T-cell (primary cell): ENCODE measurements around the gene KLF13. TPM values are rescaled to one million over a fixed set of nuclear protein-coding genes. Genes with fewer than 3 reads are reported as not detected.

Source experiments
- ATAC-seq, 4 experiments: fragments of 200-7000 bp in 3 of 4; fragments of 150-1000 bp in 1 of 4; cut with Tn5 transposase; replicated peaks in 1 of 4; 1 replicate in 3 of 4; 2 replicates in 1 of 4; pipeline ENCODE4 v1.10.0; 2021; ENCODE audit warnings: moderate library complexity in 3 of 4, mild to moderate bottlenecking in 2 of 4, moderate number of reproducible peaks in 1 of 4
- CTCF ChIA-PET, 2 donors: fragments of 300-600 bp; sonication (Branson Sonifier 250); formaldehyde crosslinking; loops; one replicate each; lab custom pipeline; 2022; ENCODE audit warnings: antibody characterized with exemption in 2 of 2; lab: Charles Lee
- POLR2A ChIA-PET, 2 donors: fragments of 300-600 bp; sonication (Branson Sonifier 250); formaldehyde crosslinking; loops; one replicate each; lab custom pipeline; 2022; ENCODE audit warnings: antibody characterized with exemption in 2 of 2; lab: Charles Lee
- DNase-seq, 35 experiments: peaks; one replicate each; pipeline versions ENCODE4 v3.0.0 to v3.0.0-alpha.2; 2013 to 2023
- H3K27ac ChIP-seq: one replicate; pipeline ENCODE4 v1.5.1; 2013; ENCODE audit warnings: low read length
- H3K27me3 ChIP-seq, 2 experiments: replicated peaks in 1 of 2; 1 replicate in 1 of 2; 2 replicates in 1 of 2; pipeline versions ENCODE4 v1.6.1 to v1.7.0; 2013; ENCODE audit warnings: low read length in 1 of 2, mixed read lengths in 1 of 2; ENCODE audit not compliant: control insufficient read depth in 2 of 2, insufficient read depth in 2 of 2; ENCODE audit errors: extremely low read depth in 1 of 2
- H3K36me3 ChIP-seq, 2 donors: 1 replicate in 1 of 2; 2 replicates in 1 of 2; pipeline versions ENCODE4 v1.6.1 to v1.7.0; 2013; ENCODE audit warnings: low read length in 1 of 2; ENCODE audit not compliant: control insufficient read depth in 2 of 2, insufficient read depth in 1 of 2; ENCODE audit errors: extremely low read depth in 1 of 2
- H3K4me1 ChIP-seq, 2 experiments: 1 replicate in 1 of 2; 2 replicates in 1 of 2; pipeline versions ENCODE4 v1.6.1 to v1.7.0; 2013; ENCODE audit warnings: low read length in 2 of 2, mixed read lengths in 1 of 2; ENCODE audit not compliant: insufficient read depth in 2 of 2, control insufficient read depth in 1 of 2; ENCODE audit errors: extremely low read depth in 1 of 2
- H3K4me3 ChIP-seq, 2 donors: 1 replicate in 1 of 2; 2 replicates in 1 of 2; pipeline versions ENCODE4 v1.5.1 to v1.7.0; 2013; ENCODE audit warnings: mild to moderate bottlenecking in 2 of 2, low read length in 1 of 2, moderate library complexity in 1 of 2; ENCODE audit not compliant: control insufficient read depth in 1 of 2; ENCODE audit errors: extremely low read depth in 1 of 2
- H3K9me3 ChIP-seq: 2 replicates; pipeline ENCODE4 v1.7.0; 2013
- H3K27ac Mint-ChIP-seq, 2 donors: one replicate each; pipeline ENCODE4 v1.8.0; 2020 to 2021; ENCODE audit warnings: mild to moderate bottlenecking in 2 of 2, mixed read lengths in 2 of 2
- H3K27me3 Mint-ChIP-seq, 2 donors: one replicate each; pipeline ENCODE4 v1.8.0; 2021 to 2022; ENCODE audit warnings: mixed read lengths in 2 of 2
- H3K36me3 Mint-ChIP-seq: one replicate; pipeline ENCODE4 v1.8.0; 2021; ENCODE audit warnings: mixed read lengths
- H3K4me1 Mint-ChIP-seq, 3 donors: one replicate each; pipeline ENCODE4 v1.8.0; 2020 to 2022; ENCODE audit warnings: mixed read lengths in 3 of 3, mild to moderate bottlenecking in 1 of 3
- H3K4me3 Mint-ChIP-seq, 3 donors: one replicate each; pipeline ENCODE4 v1.8.0; 2020 to 2022; ENCODE audit warnings: mild to moderate bottlenecking in 3 of 3, mixed read lengths in 3 of 3, moderate library complexity in 3 of 3
- H3K9me3 Mint-ChIP-seq, 3 donors: one replicate each; pipeline ENCODE4 v1.8.0; 2020 to 2022; ENCODE audit warnings: mixed read lengths in 3 of 3
- WGBS: methylation state at CpG from one replicate; pipeline ENCODE4 v1.1.5; 2013; ENCODE audit warnings: missing lambda C conversion rate; ENCODE audit not compliant: insufficient coverage; 5-methylcytosine and 5-hydroxymethylcytosine counted together
- total RNA-seq, 35 experiments: library from RNA in 6 of 35; stranded (reverse) in 6 of 35; fragments of 120-200 nt in 1 of 35; gene quantifications; one replicate each; pipeline versions ENCODE4 v1.2.1 to v1.2.4 and lab custom pipeline; 2013 to 2026

The KLF13 gene
- 100 to 1,000 TPM; 218 to 327 (median 288) TPM for total RNA-seq
- total RNA-seq (2013) = 170 TPM
- 173 to 848 (median 517) reads per million in 29 experiments for total RNA-seq (lab: John Stamatoyannopoulos, UW)

DNA sequence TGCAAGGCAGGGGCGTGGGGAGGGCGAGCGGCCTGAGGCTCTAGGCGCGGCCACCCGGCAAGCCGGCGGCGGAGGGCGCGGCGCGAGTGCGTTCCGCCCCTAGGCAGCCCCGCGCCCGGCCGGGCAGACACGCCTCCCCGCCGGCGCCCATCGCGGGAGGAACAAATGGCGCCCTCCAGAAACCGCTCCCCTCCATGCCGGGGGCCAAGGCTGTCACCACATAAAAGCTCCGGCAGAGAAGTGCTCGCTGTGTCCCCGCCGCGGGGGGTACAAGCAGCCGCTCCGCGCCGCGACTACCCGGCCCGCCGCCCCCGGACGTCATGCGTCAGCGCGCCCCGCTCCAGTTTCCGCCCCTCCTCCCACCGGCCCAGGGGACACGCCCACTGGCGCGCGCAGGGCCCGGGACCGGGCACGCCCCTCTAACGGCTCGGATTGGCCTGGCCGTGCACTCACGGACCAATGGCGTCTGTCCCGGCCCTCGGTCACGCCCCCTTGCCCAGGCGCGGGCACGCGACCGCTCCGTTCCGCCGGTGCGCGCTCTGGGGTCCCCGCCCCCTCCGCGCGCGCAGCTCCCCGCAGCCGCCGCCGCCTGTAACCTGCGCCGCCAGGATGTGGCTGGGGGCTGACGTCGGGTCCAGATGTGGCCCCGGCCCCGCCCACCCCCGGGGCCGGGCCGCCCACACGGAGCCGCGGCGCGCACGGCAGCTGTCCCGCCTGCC lies at the start of gene KLF13:
KLF13 (plus strand) TSS at position 680 of the 719 bp plus-strand sequence. CDS start 378 bp downstream, outside the sequence.
- H3K36me3 ChIP-seq = peaks cover 5 to 11% of the 10 kb centered on the region in 2 donors
- Mint-ChIP-seq H3K27ac (peak within 1 kb of the TSS; percentile 71), H3K36me3 (peaks cover 9% of the 10 kb centered on the region), H3K27me3 (no peaks in the 10 kb centered on the region), H3K4me1 (peaks cover 52 to 67% (median 60%) of the 10 kb centered on the region in 3 donors), H3K9me3 (no peaks in the 10 kb centered on the region), H3K4me3 (peak within 1 kb of the TSS; percentile 85 to 94 (median 90))
- DNase-seq (peak; percentile 96 to 100 (median 99)), ATAC-seq (peak; percentile 70 to 79 (median 74))
- under 1% methylated on average over 98 of the region's 99 CpGs for WGBS
- H3K27me3 ChIP-seq = no peaks in the 10 kb centered on the region
- H3K4me3 ChIP-seq = peak within 1 kb of the TSS; percentile 63 to 80
- ChIA-PET POLR2A (interaction anchor here (0.6 to 1.4 kb wide), 8 partner anchors 14 to 702 kb away, joined by 3 to 11 read pairs (median 4); no protein-coding TSS in a partner anchor), CTCF (interaction anchor here (0.7 to 1.5 kb wide), 7 partner anchors 20 to 164 kb away, joined by 3 to 7 read pairs (median 3); no protein-coding TSS in a partner anchor)
- H3K9me3 ChIP-seq = no peaks in the 10 kb centered on the region
- H3K27ac ChIP-seq = peak within 1 kb of the TSS; percentile 90
- H3K4me1 ChIP-seq = peaks cover 32 to 39% of the 10 kb centered on the region in 2 experiments

DNA sequence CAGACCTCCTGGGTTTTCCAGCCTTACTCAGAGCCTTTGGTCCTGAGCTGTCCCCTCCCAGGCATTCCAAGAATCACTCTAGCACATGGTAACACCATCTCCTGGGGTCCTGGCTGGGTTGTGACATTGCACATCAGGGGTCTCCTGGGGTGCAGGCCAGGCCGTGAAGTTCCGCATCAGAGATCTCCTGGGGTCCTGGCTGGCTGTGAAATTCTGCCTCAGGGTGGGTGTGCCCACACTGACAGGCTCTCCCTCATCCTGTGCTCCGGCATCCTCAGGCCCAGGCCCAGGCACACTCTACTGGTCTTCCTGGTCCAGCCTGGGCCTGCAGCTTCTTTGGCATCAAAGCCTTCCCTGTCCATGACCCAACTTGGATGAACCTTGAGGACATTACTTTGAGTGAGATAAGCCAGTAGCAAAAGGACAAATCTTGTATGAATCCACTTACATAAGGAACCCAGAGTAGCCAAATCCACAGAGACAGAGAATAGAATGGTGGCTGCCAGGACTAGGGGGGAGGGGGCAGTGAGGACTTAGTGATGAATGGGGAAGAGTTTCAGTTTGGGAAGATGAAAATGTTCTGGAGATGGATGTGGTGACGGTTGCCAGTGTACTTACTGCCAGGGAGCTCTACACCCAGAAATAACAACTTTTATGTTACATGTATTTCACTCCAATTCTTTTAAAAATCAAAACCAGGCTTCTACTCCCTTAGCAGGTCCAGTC lies 49.1 kb upstream of the KLF13 start:
- CTCF ChIA-PET = no interaction called here
- POLR2A ChIA-PET = no interaction called here

DNA sequence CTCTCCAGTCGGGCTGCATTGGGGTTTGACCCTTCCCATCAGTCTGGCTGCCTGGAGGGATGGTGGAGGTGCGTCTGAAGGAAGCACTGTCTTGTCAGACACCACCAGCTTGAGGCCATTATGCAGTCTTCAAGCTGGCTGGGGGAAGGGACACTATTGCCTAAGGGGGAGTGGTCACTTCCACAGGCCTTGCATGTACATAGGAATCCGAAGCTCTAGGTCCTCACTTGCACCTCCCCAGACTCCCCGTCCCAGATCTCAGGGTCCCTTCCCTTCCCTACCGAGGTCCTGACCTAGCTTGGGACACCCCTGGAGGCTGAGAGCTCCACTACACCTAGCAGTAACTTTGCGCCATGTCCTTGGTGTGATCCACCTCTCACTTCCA lies 48.6 kb upstream of the KLF13 start:
- Histone ChIP-seq H3K36me3 (no peaks in the 10 kb centered on the region), H3K9me3 (no peaks in the 10 kb centered on the region), H3K4me1 (peaks cover 2 to 11% of the 10 kb centered on the region in 2 experiments), H3K27me3 (peaks cover 0 to 6% of the 10 kb centered on the region in 2 experiments), H3K27ac (no peak overlapping the region), H3K4me3 (no peak overlapping the region)
- no peak overlapping the region for H3K4me3 Mint-ChIP-seq
- DNase-seq (peak in 1 of 35 experiments; percentile 9), ATAC-seq (no peak)
- no peaks in the 10 kb centered on the region for H3K36me3 Mint-ChIP-seq
- H3K9me3 Mint-ChIP-seq = no peaks in the 10 kb centered on the region
- POLR2A ChIA-PET = no interaction called here
- peak overlapping the region in 1 of 2 donors; percentile 19 for H3K27ac Mint-ChIP-seq
- CTCF ChIA-PET = no interaction called here
- WGBS = 93% methylated on average over 4 of the region's 6 CpGs
- no peaks in the 10 kb centered on the region for H3K27me3 Mint-ChIP-seq
- peaks cover 18 to 51% (median 32%) of the 10 kb centered on the region in 3 donors for H3K4me1 Mint-ChIP-seq

More for the DNA sequence above, 49.1 kb upstream of the KLF13 start:
- Mint-ChIP-seq H3K27ac (peak overlapping the region; percentile 10 to 49), H3K4me3 (no peak overlapping the region), H3K4me1 (peaks cover 18 to 51% (median 34%) of the 10 kb centered on the region in 3 donors), H3K27me3 (no peaks in the 10 kb centered on the region), H3K36me3 (no peaks in the 10 kb centered on the region), H3K9me3 (no peaks in the 10 kb centered on the region)
- Histone ChIP-seq H3K9me3 (no peaks in the 10 kb centered on the region), H3K4me1 (peaks cover 2 to 14% of the 10 kb centered on the region in 2 experiments), H3K36me3 (no peaks in the 10 kb centered on the region), H3K27ac (no peak overlapping the region), H3K27me3 (peaks cover 0 to 6% of the 10 kb centered on the region in 2 experiments), H3K4me3 (no peak overlapping the region)
- no peak for ATAC-seq
- WGBS = 92% methylated on average over 3 of the region's 4 CpGs
- DNase-seq = peak in 1 of 35 experiments; percentile 3

DNA sequence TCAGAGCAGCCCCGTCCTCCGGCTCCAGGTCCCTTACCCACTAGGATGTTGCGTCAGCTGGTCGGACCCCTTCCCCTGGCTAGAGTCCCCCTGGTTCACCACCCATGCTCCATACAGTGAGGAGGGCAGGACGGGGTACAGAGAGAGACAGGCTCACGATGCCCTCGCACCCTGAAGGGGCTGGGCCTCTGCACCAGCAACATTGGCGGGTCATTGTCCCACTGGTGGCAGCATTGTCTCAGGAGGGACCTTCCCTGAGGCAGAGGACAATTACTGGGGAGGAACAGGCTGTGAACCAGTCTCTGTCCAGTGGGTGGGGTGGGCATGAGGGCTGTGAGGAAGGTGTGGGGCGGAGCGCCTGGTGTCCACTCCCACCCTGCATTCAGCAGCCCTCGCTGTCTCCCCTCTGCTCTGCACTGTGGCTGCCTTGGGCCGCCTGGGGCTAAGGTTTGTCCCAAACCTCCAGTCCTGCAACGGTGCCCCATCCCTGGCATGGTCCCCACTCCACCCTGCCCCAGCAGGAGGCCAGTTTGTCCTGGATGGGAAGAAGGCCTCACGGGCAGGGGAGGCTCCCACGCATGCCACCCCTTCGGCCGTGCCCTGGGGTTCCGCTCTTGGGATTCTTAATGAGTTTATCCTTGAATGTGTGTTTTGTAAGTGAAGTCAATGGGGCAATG lies 48.0 kb upstream of the KLF13 start:
- no peaks in the 10 kb centered on the region for H3K27me3 Mint-ChIP-seq
- Histone ChIP-seq H3K36me3 (no peaks in the 10 kb centered on the region), H3K9me3 (no peaks in the 10 kb centered on the region), H3K4me1 (peaks cover 2 to 11% of the 10 kb centered on the region in 2 experiments), H3K4me3 (no peak overlapping the region), H3K27ac (no peak overlapping the region), H3K27me3 (peaks cover 0 to 6% of the 10 kb centered on the region in 2 experiments)
- H3K9me3 Mint-ChIP-seq = peaks cover 0 to under 1% (median 0%) of the 10 kb centered on the region in 3 donors
- 96% methylated on average over 4 of the region's 18 CpGs for WGBS
- ATAC-seq = no peak
- H3K4me1 Mint-ChIP-seq = peaks cover 16 to 46% (median 27%) of the 10 kb centered on the region in 3 donors
- ChIA-PET POLR2A (no interaction called here), CTCF (no interaction called here)
- H3K4me3 Mint-ChIP-seq = no peak overlapping the region
- DNase-seq = peak in 2 of 35 experiments; percentile 4 to 19
- H3K27ac Mint-ChIP-seq = peak overlapping the region in 1 of 2 donors; percentile 58
- no peaks in the 10 kb centered on the region for H3K36me3 Mint-ChIP-seq

DNA sequence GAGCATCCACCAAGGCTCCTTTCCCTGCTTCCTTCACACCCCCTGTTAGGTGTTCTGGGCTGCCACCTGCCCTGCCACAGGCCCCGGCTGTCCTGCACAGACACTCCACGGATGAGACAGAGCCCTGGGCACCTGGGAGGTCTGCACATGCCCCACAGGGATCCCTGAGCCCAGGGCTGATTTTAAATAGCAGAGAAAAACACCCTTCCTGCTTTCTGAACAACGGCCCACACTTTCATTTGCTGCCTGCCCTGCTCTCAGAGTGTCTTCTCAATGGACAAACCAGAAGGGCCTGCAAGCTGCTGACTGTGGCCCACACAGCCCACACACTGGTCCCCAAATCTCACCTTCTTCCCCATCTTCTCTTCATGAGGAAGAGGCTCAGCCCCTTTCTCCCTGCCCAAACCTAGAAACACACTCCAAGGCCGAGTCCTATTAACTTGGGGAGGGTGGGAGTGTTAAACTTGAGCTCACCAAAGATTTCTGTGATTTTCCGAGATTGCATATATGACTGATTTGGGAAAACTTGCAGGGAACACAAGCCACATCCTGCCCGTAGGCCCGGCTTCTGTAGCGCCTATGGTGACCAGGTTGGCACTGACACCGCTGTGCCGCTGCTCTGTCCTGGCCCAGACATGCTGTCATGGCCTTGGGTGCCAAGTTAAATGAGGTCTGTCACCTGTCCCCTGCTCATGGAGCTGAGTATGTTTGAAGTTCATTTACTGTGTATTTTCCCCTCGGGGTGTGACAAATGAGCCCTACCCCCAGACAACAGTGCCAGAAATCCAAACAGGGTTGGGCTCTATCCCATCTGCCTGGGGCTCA lies 47.2 kb upstream of the KLF13 start:
- DNase-seq = peak in 2 of 35 experiments; percentile 7 to 11
- peaks cover 12 to 38% (median 21%) of the 10 kb centered on the region in 3 donors for H3K4me1 Mint-ChIP-seq
- H3K9me3 ChIP-seq = no peaks in the 10 kb centered on the region
- no peak overlapping the region for H3K4me3 ChIP-seq
- ATAC-seq = no peak
- H3K27ac ChIP-seq = no peak overlapping the region
- peaks cover 1 to 9% of the 10 kb centered on the region in 2 experiments for H3K4me1 ChIP-seq
- H3K36me3 Mint-ChIP-seq = no peaks in the 10 kb centered on the region
- WGBS = 94% methylated on average over 8 of the region's 11 CpGs
- peaks cover 0 to 6% of the 10 kb centered on the region in 2 experiments for H3K27me3 ChIP-seq
- ChIA-PET POLR2A (no interaction called here), CTCF (no interaction called here)
- no peaks in the 10 kb centered on the region for H3K27me3 Mint-ChIP-seq
- H3K36me3 ChIP-seq = no peaks in the 10 kb centered on the region
- peak overlapping the region in 1 of 2 donors; percentile 58 for H3K27ac Mint-ChIP-seq
- no peak overlapping the region for H3K4me3 Mint-ChIP-seq
- peaks cover 0 to 6% (median 2%) of the 10 kb centered on the region in 3 donors for H3K9me3 Mint-ChIP-seq
